H1 (cell line): ENCODE data around the gene CMC1.

Experiments
- CHD7 ChIP-seq: fragments of 300-600 bp; sonication (generic); IDR thresholded peaks from 2 replicates; pipeline ENCODE4 v1.7.1; 2012; ENCODE audit warnings: low read length, moderate library complexity, mild to moderate bottlenecking, inconsistent platforms; ENCODE audit not compliant: insufficient replicate concordance
- CTCF ChIP-seq, 3 experiments: IDR thresholded peaks; 1 replicate in 2 of 3; 2 replicates in 1 of 3; pipeline versions ENCODE4 v1.5.1 to v1.6.1; 2011; ENCODE audit warnings: low read length in 3 of 3, mild to moderate bottlenecking in 3 of 3, inconsistent platforms in 2 of 3, low read depth in 1 of 3, moderate library complexity in 1 of 3; ENCODE audit not compliant: insufficient read depth in 1 of 3; ENCODE audit errors: control extremely low read depth in 1 of 3
- POLR2AphosphoS5 ChIP-seq: IDR thresholded peaks from 2 replicates; pipeline ENCODE4 v1.6.1; 2011; ENCODE audit warnings: low read depth, low read length

- TF ChIP-seq CTCF (IDR thresholded peaks at IDR 0.05; ENCODE audit: control extremely low read depth in 1 of 3, insufficient read depth in 1 of 3, low read depth in 1 of 3, low read length in 3 of 3) (no peak), POLR2AphosphoS5 (no peak), CHD7 (no peak)
Observed at GRCh38 chr3:28280781-28281180, 39.4 kb downstream of the CMC1 start.
